ENCODE data around the gene CLIC1.

The CLIC1 gene

DNA sequence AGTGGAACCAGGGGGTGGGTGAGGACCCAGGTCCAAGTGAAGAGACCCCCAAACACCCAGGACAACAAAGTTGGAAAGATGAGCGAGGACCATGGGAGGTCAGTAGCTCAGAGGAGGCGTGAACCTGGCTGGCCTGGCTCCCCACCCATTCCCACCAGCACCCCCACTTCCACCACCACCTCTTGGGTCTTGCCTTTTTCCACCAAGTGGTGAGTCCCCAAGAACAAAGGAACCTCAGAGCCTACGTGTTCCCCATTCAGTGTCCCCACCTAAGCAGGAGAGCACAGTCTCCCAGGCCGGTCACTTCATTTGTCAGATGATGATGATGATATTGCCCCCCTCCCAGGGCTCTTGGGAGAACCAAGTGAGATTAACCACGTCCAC lies 41.3 kb upstream of the CLIC1 start:
- TF ChIP-seq POLR2A (IDR thresholded peaks at IDR 0.05; ENCODE audit: low read depth, low read length) (no peak), TAF1 (IDR thresholded peaks at IDR 0.05; ENCODE audit: borderline replicate concordance, low read depth, low read length) (no peak), POLR2AphosphoS5 (IDR thresholded peaks at IDR 0.05; ENCODE audit: low read depth, low read length) (no peak)
- FAIRE-seq (no peak), DNase-seq (ENCODE audit: insufficient read length) (no peak)

DNA sequence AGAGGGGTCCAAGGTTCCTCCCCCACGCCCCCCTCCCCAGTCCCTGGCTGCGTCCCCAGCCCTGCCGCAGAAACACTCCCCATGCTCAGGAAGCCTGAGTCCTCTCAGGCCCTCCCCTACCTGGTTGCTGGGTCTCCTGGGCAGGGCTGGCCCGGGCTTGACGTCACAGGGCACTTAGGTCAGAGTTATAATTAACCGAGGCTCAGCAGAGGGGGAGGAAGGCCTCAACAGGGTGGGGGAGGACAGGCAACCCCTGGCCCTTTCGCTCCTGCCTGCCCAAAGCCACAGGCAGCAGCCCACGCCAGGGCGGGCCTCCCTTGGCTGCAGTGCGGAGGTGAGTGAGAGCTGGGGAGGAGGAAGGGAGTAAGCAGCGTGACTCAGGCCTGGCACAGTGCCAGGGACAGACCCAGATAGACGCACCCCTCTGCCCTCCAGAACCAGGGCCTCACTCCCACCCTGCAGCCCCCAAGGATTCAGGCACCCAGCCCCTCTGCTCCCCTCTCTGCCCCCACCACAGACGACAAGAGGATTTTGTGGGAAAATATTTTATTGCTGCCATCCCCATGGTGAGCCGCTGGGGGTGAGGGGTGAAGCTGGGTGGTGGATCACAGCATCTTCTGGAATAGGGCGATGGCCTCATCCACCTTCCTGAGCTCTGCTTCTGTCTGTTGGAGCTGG lies 40.8 kb upstream of the CLIC1 start, which contains the start of gene VWA7:
Gene VWA7, minus strand, starts transcription at position 340 of the 678 bp plus-strand sequence. CDS start 549 bp downstream, outside the sequence.
- peak; percentile 94 for FAIRE-seq
- DNase-seq (ENCODE audit: insufficient read length): peak; percentile 85
- TF ChIP-seq TAF1 (IDR thresholded peaks at IDR 0.05; ENCODE audit: borderline replicate concordance, low read depth, low read length) (no peak), POLR2A (IDR thresholded peaks at IDR 0.05; ENCODE audit: low read depth, low read length) (0 out of 2 replicates have a peak, but pooled peaks have one; percentile 23), POLR2AphosphoS5 (IDR thresholded peaks at IDR 0.05; ENCODE audit: low read depth, low read length) (peak; percentile 66)

- DNase-seq (ENCODE audit: insufficient read length): no peak
- peak; percentile 36 for FAIRE-seq
- TF ChIP-seq POLR2A (IDR thresholded peaks at IDR 0.05; ENCODE audit: low read depth, low read length) (peak; percentile 19; the same call in 1 of the 2 replicates), POLR2AphosphoS5 (IDR thresholded peaks at IDR 0.05; ENCODE audit: low read depth, low read length) (no peak), TAF1 (IDR thresholded peaks at IDR 0.05; ENCODE audit: borderline replicate concordance, low read depth, low read length) (no peak)
Measured at GRCh38 chr6:31776485-31776988, 40.2 kb upstream of the CLIC1 start.

- no peak for FAIRE-seq
- TF ChIP-seq TAF1 (IDR thresholded peaks at IDR 0.05; ENCODE audit: borderline replicate concordance, low read depth, low read length) (no peak), POLR2A (IDR thresholded peaks at IDR 0.05; ENCODE audit: low read depth, low read length) (no peak), POLR2AphosphoS5 (IDR thresholded peaks at IDR 0.05; ENCODE audit: low read depth, low read length) (no peak)
- DNase-seq (ENCODE audit: insufficient read length): no peak
Measured at GRCh38 chr6:31775633-31776484, 39.5 kb upstream of the CLIC1 start.

DNA sequence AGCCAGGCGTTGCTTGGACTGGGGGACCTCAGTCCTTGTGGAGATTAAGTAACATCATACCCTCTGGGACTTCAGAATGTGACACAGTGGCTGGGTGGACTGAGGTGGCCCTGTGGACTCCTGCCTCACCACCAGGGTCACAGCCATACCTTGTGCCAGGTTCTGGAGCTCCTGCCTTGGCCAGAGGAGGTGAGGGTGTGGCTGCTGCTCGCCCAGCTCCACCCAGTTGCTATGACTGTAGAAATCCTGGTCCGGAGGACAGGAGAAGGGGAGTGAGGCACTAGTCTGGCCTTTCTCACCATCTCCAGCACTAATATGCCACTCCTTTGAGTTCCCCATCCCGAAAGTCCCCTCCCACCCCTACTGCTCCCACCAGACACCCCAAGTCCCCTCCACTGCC lies 38.9 kb upstream of the CLIC1 start:
- no peak for DNase-seq (ENCODE audit: insufficient read length)
- TF ChIP-seq POLR2A (IDR thresholded peaks at IDR 0.05; ENCODE audit: low read depth, low read length) (no peak), POLR2AphosphoS5 (IDR thresholded peaks at IDR 0.05; ENCODE audit: low read depth, low read length) (no peak), TAF1 (IDR thresholded peaks at IDR 0.05; ENCODE audit: borderline replicate concordance, low read depth, low read length) (no peak)
- no peak for FAIRE-seq

DNA sequence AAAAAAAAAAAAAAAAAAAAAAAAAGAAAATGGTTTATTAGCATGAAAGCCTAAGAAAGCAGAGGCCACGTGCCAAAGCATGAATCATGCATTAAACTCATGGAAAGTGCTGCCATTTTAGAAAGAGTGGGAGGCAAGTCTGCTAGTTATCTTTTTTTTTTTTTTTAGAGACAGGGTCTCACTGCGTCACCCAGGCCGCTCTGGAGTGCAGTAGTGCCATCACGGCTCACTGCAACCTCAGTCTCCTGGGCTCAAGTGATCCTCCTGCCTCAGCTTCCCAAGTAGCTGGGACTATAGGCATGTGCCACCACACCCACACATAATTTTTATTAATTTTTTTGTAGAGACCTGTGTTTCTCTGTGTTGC lies 35.6 kb upstream of the CLIC1 start:
- no peak for DNase-seq (ENCODE audit: insufficient read length)
- no peak for FAIRE-seq
- TF ChIP-seq TAF1 (IDR thresholded peaks at IDR 0.05; ENCODE audit: borderline replicate concordance, low read depth, low read length) (no peak), POLR2A (IDR thresholded peaks at IDR 0.05; ENCODE audit: low read depth, low read length) (no peak), POLR2AphosphoS5 (IDR thresholded peaks at IDR 0.05; ENCODE audit: low read depth, low read length) (no peak)

DNA sequence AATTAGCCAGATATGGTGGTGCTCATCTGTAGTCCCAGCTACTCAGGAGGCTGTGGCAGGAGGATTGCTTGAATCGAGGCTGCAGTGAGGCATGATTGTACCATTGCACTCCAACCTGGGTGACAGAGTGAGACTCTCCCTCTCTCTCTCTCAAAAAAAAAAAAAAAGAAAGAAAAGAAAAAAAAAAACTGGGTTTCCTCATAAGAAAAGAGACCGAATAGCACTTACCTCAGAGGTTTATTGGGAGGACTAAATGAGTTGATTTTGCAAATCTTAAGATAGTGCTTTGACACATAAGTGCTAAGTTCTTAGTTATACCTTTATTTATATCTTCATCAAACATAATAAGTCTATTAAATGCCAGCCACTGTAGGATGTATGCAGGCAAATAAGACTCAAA lies 34.5 kb upstream of the CLIC1 start:
- FAIRE-seq (no peak), DNase-seq (ENCODE audit: insufficient read length) (no peak)

GRCh38 chr6:31769684-31770371 lies 33.5 kb upstream of the CLIC1 start:
- no peak for TF ChIP-seq POLR2AphosphoS5 (IDR thresholded peaks at IDR 0.05; ENCODE audit: low read depth, low read length)
- DNase-seq (ENCODE audit: insufficient read length) (peak; percentile 95), FAIRE-seq (no peak)

More for the DNA sequence above, 34.5 kb upstream of the CLIC1 start:
- TF ChIP-seq POLR2AphosphoS5 (IDR thresholded peaks at IDR 0.05; ENCODE audit: low read depth, low read length): no peak
- TF ChIP-seq TAF1 (IDR thresholded peaks at IDR 0.05; ENCODE audit: borderline replicate concordance, low read depth, low read length): no peak
- no peak for TF ChIP-seq POLR2A (IDR thresholded peaks at IDR 0.05; ENCODE audit: low read depth, low read length)

GRCh38 chr6:31768363-31769257 lies 32.3 kb upstream of the CLIC1 start:
- FAIRE-seq (no peak), DNase-seq (ENCODE audit: insufficient read length) (no peak)
- TF ChIP-seq POLR2AphosphoS5 (IDR thresholded peaks at IDR 0.05; ENCODE audit: low read depth, low read length) (no peak), TAF1 (IDR thresholded peaks at IDR 0.05; ENCODE audit: borderline replicate concordance, low read depth, low read length) (no peak)

GRCh38 chr6:31767096-31767645 lies 30.8 kb upstream of the CLIC1 start:
- TF ChIP-seq POLR2AphosphoS5 (IDR thresholded peaks at IDR 0.05; ENCODE audit: low read depth, low read length) (no peak), TAF1 (IDR thresholded peaks at IDR 0.05; ENCODE audit: borderline replicate concordance, low read depth, low read length) (no peak)
- FAIRE-seq (no peak), DNase-seq (ENCODE audit: insufficient read length) (no peak)
